CD4-positive, alpha-beta T cell treated with Interleukin-17A for 4 hours (primary cell): ENCODE results near the gene TM4SF18.
"Not testable (repeated sequence)": the region's sequence is repeated elsewhere in the genome, so short reads cannot be mapped to it uniquely, and the experiment has no call there.

Experiments used
- DNase-seq: peaks from one replicate; pipeline ENCODE4 v3.0.0-alpha.2; 2020; ENCODE audit warnings: mixed read lengths

Gene TM4SF18, protein sequence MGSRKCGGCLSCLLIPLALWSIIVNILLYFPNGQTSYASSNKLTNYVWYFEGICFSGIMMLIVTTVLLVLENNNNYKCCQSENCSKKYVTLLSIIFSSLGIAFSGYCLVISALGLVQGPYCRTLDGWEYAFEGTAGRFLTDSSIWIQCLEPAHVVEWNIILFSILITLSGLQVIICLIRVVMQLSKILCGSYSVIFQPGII

GRCh38 chr3:149333176-149333859 is at the start of gene TM4SF18:
TSS of gene TM4SF18 (minus strand) at chr3:149333636. CDS start at chr3:149333382, 254 bp downstream.
- no peak for DNase-seq

- no peak for DNase-seq
Measured at GRCh38 chr3:149382518-149382917, 49.1 kb upstream of the TM4SF18 start.

- DNase-seq = no peak
Measured at GRCh38 chr3:149382101-149382467, 48.6 kb upstream of the TM4SF18 start.

DNA sequence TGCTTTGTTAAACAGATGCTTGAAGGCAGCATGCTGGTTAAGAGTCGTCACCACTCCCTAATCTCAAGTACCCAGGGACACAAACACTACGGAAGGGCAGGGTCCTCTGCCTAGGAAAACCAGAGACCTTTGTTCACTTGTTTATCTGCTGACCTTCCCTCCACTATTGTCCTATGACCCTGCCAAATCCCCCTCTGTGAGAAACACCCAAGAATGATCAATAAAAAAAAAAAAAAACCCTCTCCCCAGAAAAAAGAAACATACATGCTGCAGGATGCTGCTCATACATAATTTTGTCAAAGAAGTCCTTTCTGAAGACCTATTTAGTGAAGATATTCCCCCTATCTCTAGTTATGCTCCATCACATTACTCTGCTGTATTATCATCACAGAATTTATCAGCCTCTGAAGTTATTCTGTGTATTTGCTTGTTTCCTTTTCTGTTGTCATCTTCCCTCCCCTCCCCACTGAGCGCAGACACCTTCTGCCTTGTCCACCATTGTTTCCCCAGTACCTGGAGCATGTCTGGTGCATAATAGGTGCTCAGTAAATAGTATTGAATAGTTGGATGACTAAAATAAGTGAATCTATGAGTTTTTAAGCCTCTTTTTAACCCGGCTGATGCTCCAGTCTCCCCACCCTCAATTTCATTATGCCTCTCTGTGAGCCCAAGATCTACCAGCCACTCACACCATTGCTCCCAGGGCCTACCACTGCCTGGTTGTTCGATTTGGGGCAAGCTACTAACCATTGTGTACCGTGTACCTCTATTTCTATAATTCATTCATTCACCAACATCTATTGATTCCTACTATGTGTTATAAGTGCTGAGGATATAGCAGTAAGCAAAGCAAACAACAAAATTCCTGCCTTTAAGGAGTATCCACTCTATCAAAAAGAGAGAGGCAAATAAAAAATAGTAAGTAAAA is 48.0 kb upstream of the TM4SF18 start:
- DNase-seq = no peak

GRCh38 chr3:149380220-149380619 is 46.8 kb upstream of the TM4SF18 start:
- DNase-seq = not testable (repeated sequence)

GRCh38 chr3:149378478-149379309 is 45.3 kb upstream of the TM4SF18 start:
- no peak for DNase-seq

- no peak for DNase-seq
Measured at GRCh38 chr3:149377408-149378364, 44.2 kb upstream of the TM4SF18 start, which contains the start of gene TM4SF1. TSS of gene TM4SF1 (minus strand) at chr3:149377649. CDS start at chr3:149377547, 102 bp downstream.

DNA sequence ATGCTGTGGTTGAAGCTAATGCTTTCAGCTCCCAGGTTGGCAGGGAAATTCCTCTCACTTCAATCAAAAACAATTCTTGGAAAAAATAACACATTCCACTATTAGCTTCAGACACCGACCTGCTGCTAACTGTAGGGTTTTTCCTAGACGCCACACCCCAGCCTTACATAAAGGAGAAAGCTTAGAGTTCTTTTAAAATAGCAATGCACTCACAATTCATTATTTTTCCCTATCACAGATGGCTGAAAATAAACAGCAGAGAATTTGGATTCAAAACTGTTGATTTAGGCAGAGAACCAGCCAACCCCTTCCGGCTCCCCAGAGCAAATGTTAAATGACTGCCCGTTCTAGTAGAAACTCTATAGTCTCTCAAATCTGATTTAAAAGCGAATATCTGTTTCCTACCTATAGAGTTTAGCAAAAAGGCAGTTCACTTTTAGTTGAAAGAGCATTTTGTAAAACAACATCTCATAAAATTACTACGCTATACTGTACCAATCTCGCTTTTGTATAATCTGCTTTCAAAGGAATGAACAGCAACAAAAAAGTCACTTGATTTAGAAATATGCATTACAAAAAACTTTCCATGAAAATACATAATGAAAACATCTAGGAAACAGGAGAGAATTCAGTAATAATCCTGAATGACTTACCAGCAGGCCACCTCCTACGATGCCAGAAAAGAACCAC is 43.4 kb upstream of the TM4SF18 start:
- no peak for DNase-seq

GRCh38 chr3:149375501-149376196 is 42.2 kb upstream of the TM4SF18 start:
- DNase-seq = no peak

- DNase-seq = no peak
Measured at GRCh38 chr3:149374793-149375500, 41.5 kb upstream of the TM4SF18 start.

- no peak for DNase-seq
Measured at GRCh38 chr3:149374391-149374790, 41.0 kb upstream of the TM4SF18 start.

GRCh38 chr3:149373235-149374125 is 40.0 kb upstream of the TM4SF18 start:
- DNase-seq = no peak

DNA sequence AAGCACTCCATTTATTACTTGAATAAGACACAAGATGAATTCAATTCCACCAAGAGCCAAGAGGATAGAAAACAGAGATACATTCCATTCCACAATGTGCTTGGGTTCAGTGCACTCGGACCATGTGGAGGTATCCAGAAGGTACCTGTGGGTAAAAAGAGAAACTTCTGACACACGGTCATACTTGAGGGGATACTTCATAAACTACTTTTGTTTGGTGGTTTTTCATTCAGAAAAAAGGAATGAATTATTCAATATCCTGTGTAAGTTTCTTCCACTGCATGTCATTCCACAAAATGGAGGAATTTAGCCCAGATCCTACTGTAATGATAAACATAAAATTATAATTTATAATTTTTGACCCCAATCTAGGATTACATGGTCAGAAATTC is 38.3 kb upstream of the TM4SF18 start:
- DNase-seq = no peak

GRCh38 chr3:149371001-149371722 is 37.7 kb upstream of the TM4SF18 start:
- DNase-seq = no peak

DNA sequence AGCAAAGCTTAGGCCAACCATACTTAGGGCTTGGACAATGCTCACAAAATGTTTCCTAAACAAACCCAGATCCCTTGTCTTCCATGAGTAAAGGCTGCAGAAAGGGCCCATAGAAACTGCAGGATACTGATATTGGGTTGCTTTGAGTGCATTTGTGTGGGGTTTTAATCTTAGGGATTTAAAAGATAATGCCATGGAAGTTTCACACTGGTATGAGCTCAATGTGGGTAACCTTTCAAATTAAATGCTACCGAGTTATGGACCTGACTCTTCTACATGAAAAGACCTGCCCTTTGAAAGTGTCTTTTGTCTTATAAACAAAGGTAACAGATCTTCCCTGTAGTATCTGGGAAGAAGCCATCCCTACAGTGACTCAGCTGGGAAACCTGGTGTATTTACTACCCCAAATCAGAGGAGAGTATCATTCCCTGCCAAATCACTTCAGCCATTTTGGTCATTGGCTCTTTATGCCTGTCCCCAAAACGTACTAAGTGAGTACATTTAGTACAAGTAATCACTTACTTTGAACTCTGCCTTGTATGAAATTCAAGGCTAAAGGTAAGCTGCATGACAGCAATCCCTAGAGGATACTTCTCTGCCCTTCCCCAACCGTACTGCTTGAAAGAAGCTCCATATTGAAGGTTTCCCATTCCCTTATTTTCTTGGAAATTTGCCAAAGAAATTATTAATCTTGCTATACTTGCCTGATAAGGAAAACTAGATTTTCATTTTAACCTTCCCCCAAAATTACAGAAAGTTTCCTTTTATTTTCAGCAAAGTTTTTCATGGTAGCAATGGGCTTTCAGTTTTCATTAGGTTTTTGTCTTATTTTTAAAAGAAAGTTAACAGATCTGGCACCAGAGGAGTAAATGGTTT is 36.8 kb upstream of the TM4SF18 start:
- no peak for DNase-seq

- no peak for DNase-seq
Measured at GRCh38 chr3:149368674-149369497, 35.5 kb upstream of the TM4SF18 start.
